Subcutaneous abdominal adipose tissue (tissue), 5 donors: ENCODE data around the gene PKD2L1.
A peak's percentile ranks its signal among the peaks of the same experiment; 100 is the strongest.

Experiments
- H3K27ac ChIP-seq: one replicate; pipeline ENCODE4 v1.7.0; 2013; ENCODE audit warnings: low read depth, mild to moderate bottlenecking, inconsistent platforms, low read length, moderate library complexity
- H3K27me3 ChIP-seq, 5 donors: one replicate each; pipeline ENCODE4 v1.7.0; 2013; ENCODE audit warnings: low read length in 5 of 5, inconsistent platforms in 1 of 5; ENCODE audit not compliant: control insufficient read depth in 5 of 5, insufficient read depth in 4 of 5
- H3K36me3 ChIP-seq, 5 donors: one replicate each; pipeline ENCODE4 v1.7.0; 2013; ENCODE audit warnings: low read length in 5 of 5; ENCODE audit not compliant: control insufficient read depth in 5 of 5, insufficient read depth in 5 of 5
- H3K4me1 ChIP-seq, 5 donors: one replicate each; pipeline ENCODE4 v1.7.0; 2013; ENCODE audit warnings: low read length in 5 of 5, mild to moderate bottlenecking in 3 of 5, moderate library complexity in 1 of 5; ENCODE audit not compliant: control insufficient read depth in 5 of 5, insufficient read depth in 5 of 5
- H3K4me3 ChIP-seq, 5 donors: one replicate each; pipeline ENCODE4 v1.7.0; 2013; ENCODE audit warnings: low read length in 5 of 5, low read depth in 1 of 5
- H3K9ac ChIP-seq, 5 donors: one replicate each; pipeline ENCODE4 v1.7.0; 2013; ENCODE audit warnings: low read length in 5 of 5, mild to moderate bottlenecking in 4 of 5, moderate library complexity in 3 of 5
- H3K9me3 ChIP-seq, 5 donors: one replicate each; pipeline ENCODE4 v1.7.0; 2013; ENCODE audit warnings: low read length in 5 of 5; ENCODE audit not compliant: control insufficient read depth in 5 of 5
- donor health status: healthy.
- donor health status: healthy.
- donor health status: healthy.
- donor health status: healthy.
- donor health status: healthy.

PKD2L1 gene

DNA sequence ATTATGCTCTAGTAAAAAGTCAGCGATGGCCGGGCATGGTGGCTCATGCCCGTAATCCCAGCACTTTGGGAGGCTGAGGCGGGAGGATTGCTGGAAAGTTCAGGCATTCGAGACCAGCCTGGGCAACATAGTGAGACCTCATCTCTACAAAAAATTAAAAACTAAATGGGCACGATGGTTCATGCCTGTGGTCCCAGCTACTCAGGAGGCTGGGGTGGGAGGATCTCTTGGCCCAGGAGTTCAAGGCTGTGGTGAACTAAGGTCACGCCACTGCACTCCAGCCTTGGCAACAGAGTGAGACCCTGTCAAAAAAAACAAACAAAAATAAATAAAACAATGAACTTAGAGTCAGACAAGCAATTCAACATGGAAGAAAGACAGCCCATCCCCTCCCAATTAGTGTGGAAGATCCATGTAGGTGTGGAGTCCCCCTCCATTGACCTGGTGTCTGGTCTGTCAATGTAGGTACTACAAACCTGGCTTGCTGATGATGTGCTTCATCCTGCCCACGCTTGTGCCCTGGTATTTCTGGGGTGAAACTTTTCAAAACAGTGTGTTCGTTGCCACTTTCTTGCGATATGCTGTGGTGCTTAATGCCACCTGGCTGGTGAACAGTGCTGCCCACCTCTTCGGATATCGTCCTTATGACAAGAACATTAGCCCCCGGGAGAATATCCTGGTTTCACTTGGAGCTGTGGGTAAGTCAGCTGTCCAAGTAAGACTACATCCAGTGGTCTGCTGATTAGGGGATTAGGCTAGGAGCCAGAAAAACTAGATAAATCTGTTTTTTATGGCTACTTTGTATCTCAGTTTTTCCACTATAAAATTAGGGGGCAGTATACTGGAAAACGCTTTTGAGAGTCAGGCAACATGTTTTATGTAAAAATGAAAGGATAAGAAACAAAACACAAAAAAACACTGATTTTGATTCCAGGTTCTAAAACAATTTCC, 26.3 kb upstream of the PKD2L1 start:
- Histone ChIP-seq H3K27ac (no peak overlapping the region), H3K36me3 (peaks cover 9 to 64% (median 19%) of the 10 kb centered on the region in 5 donors), H3K4me1 (peaks cover 2 to 50% (median 15%) of the 10 kb centered on the region in 5 donors), H3K27me3 (no peaks in the 10 kb centered on the region), H3K4me3 (no peak overlapping the region), H3K9ac (no peak overlapping the region), H3K9me3 (no peaks in the 10 kb centered on the region)

DNA sequence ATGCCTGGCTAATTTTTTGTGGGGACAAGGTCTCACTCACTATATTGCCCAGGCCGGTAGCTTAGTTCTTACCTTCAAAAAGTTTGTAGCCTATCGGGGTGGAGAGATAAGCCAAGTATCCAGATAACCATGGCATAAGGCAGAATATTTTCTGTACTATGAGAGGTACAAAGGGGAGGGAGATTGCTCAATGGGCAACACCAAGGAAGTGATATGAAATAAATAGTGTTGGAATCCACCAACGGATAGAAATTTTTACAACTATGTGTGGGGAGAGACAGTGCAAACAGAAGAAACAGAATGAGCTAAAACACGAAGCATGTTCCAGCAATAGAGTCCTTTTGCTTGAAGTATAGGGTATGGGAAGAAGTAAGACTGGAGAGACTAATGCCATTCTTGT, 25.1 kb upstream of the PKD2L1 start:
- Histone ChIP-seq H3K4me3 (no peak overlapping the region), H3K36me3 (peaks cover 9 to 57% (median 19%) of the 10 kb centered on the region in 5 donors), H3K27ac (no peak overlapping the region), H3K4me1 (peaks cover 2 to 61% (median 24%) of the 10 kb centered on the region in 5 donors), H3K27me3 (no peaks in the 10 kb centered on the region), H3K9ac (no peak overlapping the region), H3K9me3 (no peaks in the 10 kb centered on the region)

DNA sequence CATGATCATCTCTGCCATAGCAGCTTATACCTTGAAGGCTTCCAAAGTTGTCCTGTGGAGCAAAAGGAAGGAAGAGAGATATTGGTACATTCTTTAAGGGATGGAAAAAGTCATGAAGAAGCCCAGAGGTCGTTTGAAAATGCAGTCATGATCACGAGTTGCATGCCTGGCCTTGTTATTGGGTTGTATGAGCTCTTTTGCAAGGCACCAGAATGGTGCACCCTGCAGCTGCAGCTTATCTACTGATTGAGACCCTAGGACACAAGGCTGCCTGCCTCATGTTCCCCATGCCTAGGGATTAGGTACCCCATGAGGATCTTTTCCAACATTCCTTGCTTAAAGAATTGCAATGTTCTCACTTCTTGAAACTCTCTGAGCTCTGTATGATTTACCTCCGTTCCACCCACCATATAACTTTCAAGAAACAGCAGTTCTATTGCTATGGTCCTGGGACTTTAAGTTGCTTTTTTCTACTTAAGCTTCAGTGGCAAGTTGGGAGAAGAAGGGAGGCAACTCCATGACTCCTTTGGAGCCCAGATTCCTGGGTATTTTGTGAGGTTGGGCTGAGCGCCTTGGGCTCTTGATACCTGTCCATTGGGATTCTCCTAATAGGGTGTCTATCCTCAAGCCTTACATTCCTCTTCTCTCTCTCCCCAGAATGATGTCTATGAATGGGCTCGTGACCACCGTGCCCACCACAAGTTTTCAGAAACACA, 23.9 kb upstream of the PKD2L1 start:
- no peaks in the 10 kb centered on the region for H3K9me3 ChIP-seq
- H3K27me3 ChIP-seq = no peaks in the 10 kb centered on the region
- no peak overlapping the region for H3K27ac ChIP-seq
- H3K36me3 ChIP-seq = peaks cover 9 to 57% (median 19%) of the 10 kb centered on the region in 5 donors
- H3K4me3 ChIP-seq = no peak overlapping the region
- peaks cover 2 to 61% (median 23%) of the 10 kb centered on the region in 5 donors for H3K4me1 ChIP-seq
- H3K9ac ChIP-seq = no peak overlapping the region

DNA sequence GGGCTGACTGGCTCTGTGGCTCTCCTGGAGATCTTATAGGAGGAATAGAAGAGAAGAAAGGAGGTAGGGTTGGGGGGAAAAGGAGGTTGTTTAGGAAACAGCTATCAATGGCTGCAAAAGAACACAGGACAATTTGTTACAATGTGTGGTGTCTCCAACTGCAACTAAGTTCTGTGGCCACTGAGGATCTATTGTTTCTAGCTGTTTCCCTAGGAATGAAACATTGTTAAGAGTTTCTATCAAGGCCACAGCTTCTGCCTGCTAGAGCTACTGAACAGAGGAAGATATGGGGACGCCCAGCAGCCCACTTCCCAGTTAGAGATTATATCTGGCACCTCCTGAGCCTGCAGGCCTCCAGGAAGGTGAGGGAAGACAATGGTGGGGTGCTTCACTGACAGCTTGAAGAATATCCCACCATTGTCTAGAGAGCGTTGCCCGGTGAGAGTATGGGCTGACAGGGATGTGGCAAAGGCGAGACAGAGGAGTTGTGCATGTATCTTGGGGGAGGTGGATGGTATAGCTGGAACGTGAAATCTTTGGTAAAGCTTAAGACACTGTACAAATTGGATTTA, 21.0 kb upstream of the PKD2L1 start:
- Histone ChIP-seq H3K27me3 (no peaks in the 10 kb centered on the region), H3K27ac (peak overlapping the region; percentile 32), H3K4me3 (peak overlapping the region in 2 of 5 donors; percentile 5 to 74), H3K36me3 (peaks cover 9 to 45% (median 15%) of the 10 kb centered on the region in 5 donors), H3K4me1 (peaks cover 4 to 81% (median 51%) of the 10 kb centered on the region in 5 donors), H3K9ac (no peak overlapping the region), H3K9me3 (no peaks in the 10 kb centered on the region)

DNA sequence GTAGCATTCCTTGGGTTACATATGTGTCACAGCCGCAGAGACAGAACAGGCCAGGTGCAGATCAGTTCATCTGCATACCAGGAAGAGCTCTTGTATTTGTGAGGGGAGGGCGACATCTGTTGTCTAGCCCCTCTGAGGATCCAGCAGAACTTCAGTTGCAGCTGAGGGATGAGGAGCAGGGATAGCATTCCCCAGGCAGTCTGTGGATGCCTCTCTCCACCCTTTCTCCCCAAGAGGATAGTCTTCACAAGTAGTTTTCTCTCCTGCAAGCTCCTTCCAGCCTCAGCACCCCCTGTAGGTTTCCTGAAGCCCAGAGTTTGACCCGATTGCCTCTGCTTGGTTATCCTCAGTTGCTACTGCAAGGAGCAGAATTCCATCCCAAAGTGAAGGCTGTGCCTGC, 19.6 kb upstream of the PKD2L1 start:
- Histone ChIP-seq H3K9ac (peak overlapping the region in 2 of 5 donors; percentile 1 to 38), H3K36me3 (peaks cover 2 to 31% (median 3%) of the 10 kb centered on the region in 5 donors), H3K27ac (peak overlapping the region; percentile 32), H3K4me3 (peak overlapping the region in 2 of 5 donors; percentile 64 to 74), H3K4me1 (peaks cover 9 to 84% (median 57%) of the 10 kb centered on the region in 5 donors), H3K9me3 (no peaks in the 10 kb centered on the region), H3K27me3 (no peaks in the 10 kb centered on the region)

DNA sequence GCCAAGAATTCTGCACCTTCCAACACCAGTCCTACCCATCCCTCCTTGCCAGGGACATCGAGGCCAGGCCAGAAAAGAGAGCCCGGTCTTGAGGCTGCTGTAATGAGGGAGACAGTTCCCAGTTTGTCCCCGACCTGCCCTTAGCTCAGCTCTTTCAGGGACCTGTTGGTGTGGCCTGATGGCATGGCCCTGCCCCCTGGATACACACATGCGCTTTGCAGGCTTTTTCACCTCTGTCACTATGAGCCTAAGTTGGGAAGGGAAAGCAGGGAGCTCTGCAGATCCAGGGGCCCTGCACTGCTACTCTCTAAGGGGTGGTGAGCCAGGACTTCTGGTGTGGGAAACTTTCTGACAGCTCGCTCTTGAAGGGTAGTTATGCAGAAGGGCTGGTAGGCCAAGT, 19.1 kb upstream of the PKD2L1 start:
- peak overlapping the region in 1 of 5 donors; percentile 6 for H3K9ac ChIP-seq
- H3K27me3 ChIP-seq = no peaks in the 10 kb centered on the region
- H3K27ac ChIP-seq = peak overlapping the region; percentile 6
- peaks cover 2 to 25% (median 3%) of the 10 kb centered on the region in 5 donors for H3K36me3 ChIP-seq
- H3K9me3 ChIP-seq = no peaks in the 10 kb centered on the region
- peak overlapping the region in 3 of 5 donors; percentile 2 to 74 (median 64) for H3K4me3 ChIP-seq
- peaks cover 9 to 81% (median 57%) of the 10 kb centered on the region in 5 donors for H3K4me1 ChIP-seq

DNA sequence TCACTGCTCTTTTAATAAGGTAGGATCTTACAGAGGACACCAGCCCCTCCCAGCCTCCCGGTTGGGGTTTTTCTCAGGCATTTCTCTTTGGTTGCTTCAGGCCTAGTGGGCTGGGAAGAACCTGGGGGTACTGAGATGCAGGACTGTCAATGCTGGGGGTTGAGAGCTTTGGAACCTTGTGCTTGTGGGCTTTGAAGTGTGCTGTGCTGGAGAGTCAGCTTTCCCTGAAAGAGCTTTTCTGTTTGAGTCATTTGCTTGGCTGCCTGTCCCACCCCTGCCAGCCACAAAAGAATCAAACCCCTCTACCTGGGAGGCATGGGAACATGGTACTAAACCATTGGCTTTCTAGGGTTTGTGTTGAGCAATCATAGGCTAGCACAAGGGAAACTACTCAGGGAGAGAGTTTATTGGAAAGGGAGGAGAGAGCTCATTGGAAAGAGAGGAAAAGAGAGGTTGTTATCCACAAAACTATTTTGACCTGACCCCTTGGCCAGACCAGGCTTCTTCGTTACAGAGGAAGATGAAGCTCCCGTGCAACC, 18.4 kb upstream of the PKD2L1 start:
- peak overlapping the region in 3 of 5 donors; percentile 1 to 75 (median 34) for H3K9ac ChIP-seq
- no peaks in the 10 kb centered on the region for H3K27me3 ChIP-seq
- peak overlapping the region in 4 of 5 donors; percentile 64 to 74 (median 73) for H3K4me3 ChIP-seq
- H3K27ac ChIP-seq = peak overlapping the region; percentile 69
- peaks cover 0 to 19% (median 0%) of the 10 kb centered on the region in 5 donors for H3K36me3 ChIP-seq
- no peaks in the 10 kb centered on the region for H3K9me3 ChIP-seq
- H3K4me1 ChIP-seq = peaks cover 9 to 75% (median 57%) of the 10 kb centered on the region in 5 donors

DNA sequence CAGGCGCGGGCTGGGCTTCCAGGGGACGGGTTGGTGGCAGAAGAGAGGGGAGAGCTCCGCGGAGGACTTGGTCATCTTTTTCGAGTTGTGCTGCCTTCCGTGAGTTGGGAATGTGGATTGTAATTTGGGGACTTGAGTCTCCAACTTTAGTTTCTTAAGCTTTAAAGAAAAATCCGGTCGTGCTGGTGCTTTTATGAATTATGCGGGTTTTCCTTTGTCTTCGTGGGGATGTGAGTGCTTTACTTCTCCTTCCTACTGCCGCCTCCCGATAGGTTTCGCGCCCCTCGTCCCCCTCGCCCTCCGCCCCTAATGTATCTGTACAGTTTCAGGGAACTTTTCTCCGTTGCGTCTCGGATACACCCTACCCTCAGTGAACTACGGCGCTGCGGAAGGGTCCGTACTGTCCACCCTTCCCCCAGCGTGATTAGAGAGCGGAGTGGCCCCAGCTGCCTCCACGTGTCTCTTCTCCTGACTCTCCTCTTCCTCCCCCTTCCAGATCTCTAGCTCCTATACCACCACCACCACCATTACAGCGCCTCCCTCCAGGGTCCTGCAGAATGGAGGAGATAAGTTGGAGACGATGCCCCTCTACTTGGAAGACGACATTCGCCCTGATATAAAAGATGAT, 17.7 kb upstream of the PKD2L1 start:
- Histone ChIP-seq H3K4me1 (peaks cover 9 to 74% (median 57%) of the 10 kb centered on the region in 5 donors), H3K36me3 (peaks cover 0 to 14% (median 0%) of the 10 kb centered on the region in 5 donors), H3K27ac (peak overlapping the region; percentile 69), H3K9me3 (no peaks in the 10 kb centered on the region), H3K27me3 (no peaks in the 10 kb centered on the region), H3K4me3 (peak overlapping the region; percentile 64 to 74 (median 72)), H3K9ac (peak overlapping the region in 4 of 5 donors; percentile 34 to 75 (median 59))
